GM21515 (cell line): ENCODE measurements around the gene LCOR.

Experiments
- ATAC-seq: cut with Tn5 transposase; IDR thresholded peaks from one replicate; pipeline ENCODE4 v1.9.1; 2021; ENCODE audit not compliant: unreplicated experiment

The LCOR gene

GRCh38 chr10:96889415-96890171 is 57.5 kb downstream of the LCOR start:
- no peak for ATAC-seq

DNA sequence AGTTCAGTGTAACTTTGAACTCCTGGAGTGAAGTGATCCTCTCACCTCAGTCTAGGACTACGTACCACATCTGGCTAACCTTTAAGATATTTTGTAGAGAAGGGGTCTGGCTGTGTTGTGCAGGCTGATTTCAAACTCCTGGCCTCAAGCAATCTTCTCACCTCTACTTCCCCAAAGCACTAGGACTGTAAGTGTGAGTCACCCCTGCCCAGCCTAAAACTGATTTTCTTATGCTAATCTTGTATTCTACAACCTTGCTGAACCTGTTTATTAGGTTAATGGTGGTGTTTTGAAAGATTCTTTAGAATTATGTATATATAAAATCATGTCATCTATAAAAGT is 58.0 kb downstream of the LCOR start:
- ATAC-seq = no peak

GRCh38 chr10:96890580-96890979 is 58.5 kb downstream of the LCOR start:
- ATAC-seq = no peak

DNA sequence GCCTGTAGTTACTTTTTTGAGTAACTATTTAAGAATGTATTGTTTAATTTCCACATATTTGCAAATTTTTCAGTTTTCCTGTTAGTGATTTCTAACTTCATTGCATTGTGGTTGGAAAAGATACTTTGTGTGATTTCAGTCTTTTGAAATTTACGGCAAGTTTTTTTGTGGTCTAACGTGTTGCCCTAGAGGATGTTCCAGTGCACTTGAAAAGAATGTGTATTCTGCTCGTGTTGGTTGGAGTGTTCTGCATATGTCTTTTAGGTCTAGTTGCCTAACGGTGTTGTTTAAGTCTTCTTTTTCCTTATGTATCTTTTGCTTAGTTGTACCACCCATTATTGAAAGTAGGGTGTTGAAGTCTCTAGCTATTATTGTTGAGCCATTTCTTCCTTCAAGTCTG is 59.7 kb downstream of the LCOR start:
- no peak for ATAC-seq

GRCh38 chr10:96895662-96896424 is 63.7 kb downstream of the LCOR start:
- ATAC-seq = no peak

DNA sequence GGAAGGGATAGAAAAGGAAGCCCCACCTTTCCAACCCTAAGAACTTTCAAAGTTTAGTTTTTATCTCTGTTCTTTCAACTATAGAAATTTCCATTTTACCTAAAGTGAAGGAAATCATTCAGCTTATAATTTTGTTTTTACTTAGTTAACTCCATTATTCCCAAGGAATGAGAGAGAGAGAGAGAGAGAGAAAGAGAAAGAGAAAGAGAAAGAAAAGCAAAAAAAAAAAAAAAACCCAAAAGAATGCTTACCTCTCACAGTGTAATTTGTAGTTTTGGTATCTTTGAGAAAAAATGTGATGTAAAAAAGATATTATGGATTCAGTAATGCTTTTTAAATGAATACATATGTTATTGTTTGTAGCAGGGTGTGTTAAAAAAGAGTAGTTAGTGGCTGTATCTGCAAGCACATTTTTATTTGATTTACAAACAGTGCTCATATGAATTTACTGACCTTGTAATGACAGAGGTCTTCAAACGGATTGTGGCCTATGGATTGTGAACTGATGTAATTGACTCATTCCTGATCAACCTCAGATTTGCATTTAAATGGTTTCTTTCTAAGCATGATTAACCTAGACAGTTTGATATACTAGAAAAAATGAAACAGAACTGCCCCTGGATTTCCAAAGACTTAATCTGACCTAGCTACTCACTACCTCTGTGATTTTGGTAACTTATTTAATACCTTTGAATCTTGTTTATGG is 64.9 kb downstream of the LCOR start:
- ATAC-seq = no peak

DNA sequence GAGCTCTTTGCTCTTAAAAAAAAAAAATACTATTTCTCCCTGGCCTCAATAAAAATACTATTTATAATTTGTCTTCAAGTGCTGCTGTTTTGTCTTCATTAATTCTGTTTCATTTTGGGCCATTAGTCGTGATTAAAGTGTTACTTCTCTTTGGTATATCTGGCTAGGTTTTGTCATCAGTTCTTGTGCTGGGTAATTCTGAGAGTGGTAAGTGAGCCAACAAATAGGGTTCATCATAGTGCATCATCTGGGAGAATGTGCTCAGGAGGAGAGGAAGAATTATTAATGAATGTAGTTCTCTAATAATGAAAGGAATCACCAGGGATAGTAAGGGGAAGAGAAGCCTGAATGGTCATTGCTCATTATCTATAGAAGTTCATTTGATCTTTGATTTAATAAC is 70.0 kb downstream of the LCOR start:
- no peak for ATAC-seq

GRCh38 chr10:96902731-96903358 is 70.7 kb downstream of the LCOR start:
- ATAC-seq = no peak

DNA sequence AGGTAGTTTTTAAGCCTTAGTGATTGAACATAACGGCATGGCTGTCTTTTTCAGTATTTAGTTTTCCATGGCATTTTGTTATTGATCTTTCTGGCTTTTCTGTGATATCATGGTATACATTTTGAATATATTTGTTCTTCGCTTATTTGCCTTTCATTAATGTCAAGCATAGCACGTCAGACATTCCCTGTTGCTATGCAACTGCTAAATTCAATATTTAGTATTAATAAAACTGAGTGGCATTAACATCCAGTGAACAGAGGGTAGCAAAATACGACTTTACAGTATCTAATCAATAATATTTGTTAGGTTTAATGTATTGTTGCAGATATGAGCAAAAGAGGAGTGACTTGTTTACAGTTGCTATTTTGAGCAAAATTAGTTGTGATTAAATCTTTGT is 72.5 kb downstream of the LCOR start:
- no peak for ATAC-seq

GRCh38 chr10:96906864-96907263 is 74.8 kb downstream of the LCOR start:
- no peak for ATAC-seq

- no peak for ATAC-seq
Measured at GRCh38 chr10:96910488-96911395, 78.6 kb downstream of the LCOR start.

DNA sequence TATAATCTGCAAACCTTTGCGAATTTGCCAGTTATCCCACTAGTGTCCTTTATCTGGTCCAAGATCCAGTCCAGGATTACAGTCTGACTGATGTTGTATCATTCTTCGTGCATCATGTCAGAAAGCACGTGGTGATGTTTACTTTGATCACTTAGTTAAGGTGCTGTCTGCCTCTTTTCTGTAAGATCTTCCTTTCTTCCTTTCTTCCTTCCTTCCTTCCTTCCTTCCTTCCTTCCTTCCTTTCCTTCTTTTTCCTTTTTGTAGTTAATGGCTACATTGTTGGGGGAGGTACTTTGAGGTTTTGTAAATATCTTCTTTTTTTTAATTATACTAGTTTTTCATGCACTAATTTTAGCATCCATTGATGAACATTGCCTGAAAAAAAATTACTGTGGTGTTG is 80.3 kb downstream of the LCOR start:
- ATAC-seq = no peak

- ATAC-seq = no peak
Measured at GRCh38 chr10:96913906-96914305, 81.8 kb downstream of the LCOR start.

- ATAC-seq = no peak
Measured at GRCh38 chr10:96917628-96918027, 85.5 kb downstream of the LCOR start.

DNA sequence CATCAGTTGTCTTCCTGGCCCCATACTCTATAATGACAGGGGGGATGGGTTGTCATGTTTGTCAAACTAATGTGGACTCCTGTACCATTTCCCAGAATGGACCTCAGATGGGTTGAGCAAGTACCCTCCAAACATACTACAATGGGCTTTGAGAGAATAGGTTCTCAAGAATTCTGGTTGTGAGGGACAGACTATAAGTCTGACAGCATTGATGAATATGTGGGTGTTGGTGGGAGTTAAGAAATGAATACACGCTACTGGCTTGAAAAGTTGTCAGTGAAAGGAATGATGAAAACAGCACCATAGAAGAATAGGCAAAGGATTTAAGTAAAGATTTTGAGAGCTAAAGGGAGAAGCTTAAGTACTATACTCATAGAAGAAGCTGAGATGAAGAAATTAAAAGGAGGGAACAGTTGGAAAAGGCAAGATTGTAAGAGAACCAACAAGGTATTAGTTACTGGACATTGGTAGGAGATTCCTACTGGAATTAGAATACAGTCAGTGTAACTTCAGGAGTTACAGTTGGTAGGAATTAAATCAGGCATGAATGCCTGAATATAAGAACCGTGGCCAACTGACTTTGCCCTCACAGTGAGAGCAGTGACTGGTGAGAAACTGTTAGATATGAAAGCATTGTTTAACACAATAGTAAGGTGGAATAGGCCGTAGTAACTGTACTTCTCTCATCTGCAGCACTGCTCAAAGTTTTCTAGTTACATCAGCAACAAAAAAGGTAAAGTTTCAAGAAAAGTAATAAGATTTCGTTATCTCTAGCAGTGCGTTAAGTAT is 86.3 kb downstream of the LCOR start:
- no peak for ATAC-seq

- ATAC-seq = no peak
Measured at GRCh38 chr10:96919785-96920430, 87.8 kb downstream of the LCOR start.

DNA sequence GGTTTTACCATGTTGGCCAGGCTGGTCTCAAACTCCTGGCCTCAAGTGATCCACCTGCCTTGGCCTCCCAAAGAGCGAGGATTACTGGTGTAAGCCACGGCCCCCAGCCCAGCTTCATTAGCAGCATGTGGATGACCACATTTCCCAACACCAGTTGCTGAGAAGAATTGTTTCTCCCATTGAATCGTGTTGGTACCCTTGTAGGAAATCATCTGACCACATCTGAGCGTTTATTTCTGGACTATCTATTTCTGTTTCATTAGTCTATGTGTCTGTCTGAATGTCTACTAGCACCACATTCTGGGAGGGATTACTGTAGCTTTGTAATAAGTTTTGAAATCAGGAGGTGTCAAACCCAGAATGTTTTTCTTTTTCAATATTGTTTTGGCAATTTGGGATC is 89.6 kb downstream of the LCOR start:
- ATAC-seq = no peak

DNA sequence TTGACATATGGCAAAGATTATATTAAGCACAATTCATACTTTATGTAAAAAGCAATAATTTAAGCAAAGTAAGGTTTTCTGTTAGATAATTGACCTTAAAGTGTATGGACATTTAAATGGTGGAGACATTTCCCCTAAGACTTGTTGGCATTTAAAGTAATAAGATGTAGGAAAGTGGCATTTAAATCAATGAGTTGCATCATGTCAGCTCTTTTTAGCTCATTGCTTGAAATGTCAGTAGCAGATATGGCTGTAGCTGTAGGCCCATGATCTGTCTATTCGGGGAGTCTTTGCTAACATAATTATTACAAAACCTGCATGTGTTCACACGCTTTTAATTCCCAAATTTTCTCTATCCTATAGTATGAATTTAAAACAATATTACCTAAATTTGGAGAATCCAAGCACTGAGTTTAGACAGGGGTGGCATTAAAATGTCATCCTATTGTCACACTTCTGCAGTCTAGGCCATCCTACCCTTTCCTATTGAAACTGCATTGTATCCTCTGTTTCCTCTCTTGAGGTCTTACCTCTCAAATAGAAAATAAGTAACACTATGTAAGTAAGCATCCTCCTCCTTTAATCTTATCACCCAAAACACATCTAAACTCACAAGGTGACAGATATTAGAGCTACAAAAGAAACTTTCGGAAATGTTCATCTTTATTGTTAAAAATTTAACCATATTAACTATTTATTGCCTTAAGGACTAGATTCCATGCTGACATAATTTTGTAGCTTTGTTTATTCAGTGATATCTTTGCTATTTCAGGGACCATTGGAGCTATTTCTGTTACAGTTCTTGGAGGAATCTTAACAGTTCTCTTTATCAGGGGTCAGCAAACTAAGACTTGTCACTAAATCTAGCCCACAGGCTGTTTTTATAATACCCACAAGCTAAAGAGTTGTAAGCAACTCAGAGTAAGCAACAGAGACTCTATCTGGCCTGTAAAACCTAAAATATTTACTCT is 91.2 kb downstream of the LCOR start:
- ATAC-seq = no peak
